ENCODE data around the gene EXOC3L4.

The EXOC3L4 gene

DNA sequence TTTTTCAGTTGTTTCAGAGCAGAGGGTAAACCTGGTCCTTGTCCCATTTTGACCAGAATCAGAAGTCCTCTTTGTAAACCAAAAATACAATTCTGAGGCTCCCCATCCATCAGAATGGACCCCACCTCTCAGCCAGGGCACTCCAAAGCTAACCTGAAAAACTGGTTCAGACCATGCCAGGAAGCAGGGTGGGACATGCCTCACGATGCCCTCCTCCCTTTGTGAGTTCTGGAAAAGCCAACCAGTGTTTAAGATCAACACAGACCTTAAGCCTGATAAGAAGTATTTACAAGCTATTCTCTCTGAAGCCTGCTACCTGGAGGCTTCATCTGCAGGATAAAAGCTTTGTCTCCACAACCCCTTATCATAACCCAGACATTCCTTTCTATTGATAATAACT is 64.2 kb downstream of the EXOC3L4 start:
- no peak for DNase-seq

Data from activated CD8-positive, alpha-beta memory T cell treated with anti-CD3 and anti-CD28 coated beads, Interleukin-2, amount 50 U/mL, for 48 hours (primary cell).